ENCODE results near the gene HCK.

HCK gene

GRCh38 chr20:32052090-32052777, at the start of gene HCK:
TSS of gene HCK (plus strand) at chr20:32052242.
- DNase-seq (ENCODE audit: low spot score): no peak

- no peak for DNase-seq (ENCODE audit: low spot score)
Measured at GRCh38 chr20:32003325-32003724, 48.7 kb upstream of the HCK start.

- DNase-seq (ENCODE audit: low spot score): peak; percentile 72
Measured at GRCh38 chr20:32004963-32005362, 47.1 kb upstream of the HCK start.

DNA sequence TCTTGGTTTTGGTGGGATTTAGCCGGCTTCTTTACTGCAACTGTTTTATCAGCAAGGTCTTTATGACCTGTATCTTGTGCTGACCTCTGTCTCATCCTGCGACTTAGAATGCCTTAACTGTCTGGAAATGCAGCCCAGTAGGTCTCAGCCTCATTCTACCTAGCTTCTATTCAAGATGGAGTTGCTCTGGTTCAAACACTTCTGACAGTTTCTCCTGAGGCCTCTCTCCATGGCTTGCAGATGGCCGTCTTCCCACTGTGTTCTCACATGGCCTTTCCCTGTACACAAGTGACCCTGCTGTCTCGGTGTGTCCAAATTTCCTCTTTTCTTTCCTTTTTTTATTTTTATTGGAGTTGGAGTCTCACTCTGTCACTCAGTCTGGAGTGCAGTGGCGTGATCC, 46.0 kb upstream of the HCK start:
- DNase-seq (ENCODE audit: low spot score): no peak

DNA sequence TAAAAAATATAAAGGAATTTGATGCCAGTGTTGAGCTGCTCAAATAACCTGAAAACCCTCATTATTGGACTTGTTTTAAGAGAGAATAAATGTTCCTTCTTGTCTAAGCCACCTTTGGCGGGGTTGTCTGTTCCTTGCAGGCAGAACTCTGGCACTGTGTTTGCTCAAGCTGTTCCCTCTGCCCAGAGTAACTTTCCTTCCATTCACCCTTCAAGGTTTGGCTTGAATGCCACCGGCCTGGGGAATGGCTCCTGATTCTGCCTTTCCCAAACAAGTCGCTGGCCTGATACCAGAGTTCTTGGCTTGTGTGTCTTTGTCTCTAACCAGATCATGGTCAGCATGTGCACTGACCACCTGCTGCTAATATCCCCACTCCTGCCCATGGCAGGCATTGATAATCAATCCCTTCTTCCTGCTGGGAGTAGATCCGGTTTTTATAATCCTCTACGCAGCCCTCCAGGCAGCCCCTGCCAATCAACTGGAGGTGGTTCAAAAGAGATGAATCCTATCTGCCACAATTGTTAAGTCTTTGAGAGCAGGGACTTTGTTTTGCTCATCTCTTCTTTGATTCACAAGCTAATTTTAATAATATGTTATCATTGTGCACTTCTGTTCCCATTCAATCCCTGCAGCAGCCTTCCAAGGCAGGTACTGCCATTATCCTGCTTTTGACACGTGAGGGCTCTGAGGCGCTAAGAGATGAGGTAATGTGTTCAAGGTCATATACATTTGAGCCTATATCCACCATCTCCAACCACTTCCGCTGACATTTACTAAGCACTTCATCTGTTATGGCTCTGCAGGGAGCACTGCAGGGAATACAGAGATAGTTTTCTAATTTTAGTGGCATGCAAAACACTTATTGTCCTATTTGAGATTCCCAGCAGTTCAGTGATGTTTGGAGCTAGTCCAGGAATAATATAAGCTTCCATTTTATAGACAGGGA, 44.9 kb upstream of the HCK start:
- peak; percentile 94 for DNase-seq (ENCODE audit: low spot score)

GRCh38 chr20:32007787-32008616, 44.0 kb upstream of the HCK start:
- DNase-seq (ENCODE audit: low spot score): peak; percentile 91

- DNase-seq (ENCODE audit: low spot score): no peak
Measured at GRCh38 chr20:32009564-32009963, 42.5 kb upstream of the HCK start.

DNA sequence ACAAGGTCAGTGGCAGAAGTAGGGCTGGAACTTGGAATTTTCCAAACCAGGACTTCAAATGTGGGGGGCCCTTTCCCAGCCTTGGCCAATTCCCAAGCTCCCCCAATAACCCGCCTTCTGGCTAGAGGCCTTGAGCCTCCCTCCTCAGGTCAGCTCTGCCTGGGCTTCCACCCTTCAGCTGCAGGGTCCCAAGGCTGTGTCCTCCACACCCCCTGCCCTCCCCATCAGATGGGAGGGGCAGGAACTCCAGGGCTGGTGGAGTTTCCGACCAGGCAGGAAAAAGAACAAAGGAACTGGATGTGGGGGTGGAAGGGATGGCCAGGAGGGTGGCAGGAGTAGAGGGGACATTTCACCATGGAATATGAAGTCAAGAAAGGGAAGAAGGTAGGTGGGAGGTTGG, 41.9 kb upstream of the HCK start, which contains the start of gene CCM2L:
Gene CCM2L, plus strand, starts transcription at position 338 of the 400 bp plus-strand sequence. Its CDS starts 17 bp downstream, at position 355.
- DNase-seq (ENCODE audit: low spot score): no peak

GRCh38 chr20:32010666-32011065, 41.4 kb upstream of the HCK start:
- DNase-seq (ENCODE audit: low spot score): no peak

DNA sequence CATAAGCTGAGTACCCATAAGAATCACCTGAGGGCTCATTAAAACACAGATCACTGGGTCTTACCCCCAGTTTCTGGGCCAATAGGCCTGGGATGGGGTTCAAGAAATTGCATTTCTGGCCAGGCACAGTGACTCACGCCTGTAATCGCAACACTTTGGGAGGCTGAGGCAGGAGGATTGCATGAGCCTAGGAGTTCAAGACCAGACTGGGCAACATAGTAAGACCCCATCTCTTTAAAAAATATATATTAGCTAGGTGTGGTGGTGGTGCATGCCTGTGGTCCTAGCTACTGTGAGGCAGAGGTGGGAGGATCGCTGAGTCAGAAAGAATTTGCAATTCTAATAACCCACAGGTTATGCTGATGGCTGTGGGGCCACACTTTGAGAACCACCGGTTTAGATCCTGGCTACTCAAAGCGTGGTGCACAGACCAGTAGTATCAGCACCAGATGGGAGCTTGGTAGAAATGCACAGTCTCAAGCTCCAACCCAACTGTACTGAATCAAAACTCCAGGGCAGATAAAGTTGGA, 39.8 kb upstream of the HCK start:
- DNase-seq (ENCODE audit: low spot score): no peak

- DNase-seq (ENCODE audit: low spot score): no peak
Measured at GRCh38 chr20:32013326-32013725, 38.7 kb upstream of the HCK start.

GRCh38 chr20:32017711-32018251, 34.3 kb upstream of the HCK start:
- DNase-seq (ENCODE audit: low spot score): peak; percentile 84

DNA sequence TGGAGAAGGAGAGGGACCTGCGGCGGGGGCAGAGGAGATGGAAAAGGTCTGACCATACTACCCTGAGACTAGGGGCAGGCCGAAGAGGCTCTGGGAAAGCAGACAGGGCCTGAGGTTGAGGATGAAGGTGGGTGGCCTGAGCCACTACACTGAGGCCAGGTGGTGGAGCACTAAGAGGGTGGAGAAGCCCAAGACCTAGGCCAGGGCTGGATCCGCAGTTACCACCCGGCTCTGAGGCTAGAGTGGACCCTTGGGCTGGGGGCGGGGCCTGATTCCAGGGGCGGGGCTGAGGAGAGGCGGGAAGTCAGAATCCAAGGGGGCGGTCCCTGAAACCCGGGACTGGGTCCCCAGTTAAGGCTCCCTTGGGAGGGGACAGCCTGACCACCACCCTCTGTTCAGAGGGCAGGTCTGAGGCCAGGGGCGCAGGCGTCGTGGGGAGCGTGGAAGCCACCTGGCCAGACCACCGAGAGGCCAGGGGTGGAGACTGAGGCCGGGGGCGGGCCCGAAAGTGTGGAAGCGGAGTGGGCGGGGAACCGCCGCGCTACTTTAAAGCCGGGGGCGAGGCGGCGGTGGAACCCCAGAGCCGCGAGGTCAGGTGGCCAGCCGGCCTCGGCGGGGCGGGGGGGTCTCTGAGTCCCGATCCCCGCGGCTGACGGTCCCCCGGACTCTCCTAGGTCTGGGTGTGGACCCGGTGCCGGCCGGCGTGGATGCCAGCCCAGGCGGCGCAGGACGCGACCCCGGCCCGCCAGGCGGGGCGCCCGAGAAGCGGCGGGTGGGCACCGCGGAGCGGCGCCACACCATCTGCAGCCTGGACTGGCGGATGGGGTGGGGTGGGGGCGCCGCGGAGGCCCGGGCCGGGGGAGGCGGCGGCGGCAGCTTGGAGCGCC, 33.5 kb upstream of the HCK start:
- DNase-seq (ENCODE audit: low spot score): peak; percentile 86

DNA sequence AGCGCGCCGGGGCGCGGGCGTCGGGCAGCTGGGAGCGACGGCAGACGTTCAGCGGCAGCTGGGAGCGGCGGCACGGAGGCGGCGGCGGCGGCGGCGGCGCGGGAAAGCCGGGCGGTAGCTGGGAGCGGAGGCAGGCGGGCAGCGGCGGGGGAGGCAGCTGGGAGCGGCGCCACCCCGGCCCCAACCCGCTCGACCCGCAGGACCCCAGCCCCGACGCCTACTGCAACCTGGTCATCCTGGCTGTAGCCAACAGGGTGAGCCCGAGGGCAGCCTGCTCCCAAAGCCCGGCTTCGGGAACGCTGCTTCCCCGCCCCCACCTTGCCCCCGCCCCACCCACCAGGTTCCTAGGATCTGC, 32.9 kb upstream of the HCK start:
- peak; percentile 26 for DNase-seq (ENCODE audit: low spot score)

GRCh38 chr20:32019563-32020463, 32.2 kb upstream of the HCK start:
- DNase-seq (ENCODE audit: low spot score): peak; percentile 16

DNA sequence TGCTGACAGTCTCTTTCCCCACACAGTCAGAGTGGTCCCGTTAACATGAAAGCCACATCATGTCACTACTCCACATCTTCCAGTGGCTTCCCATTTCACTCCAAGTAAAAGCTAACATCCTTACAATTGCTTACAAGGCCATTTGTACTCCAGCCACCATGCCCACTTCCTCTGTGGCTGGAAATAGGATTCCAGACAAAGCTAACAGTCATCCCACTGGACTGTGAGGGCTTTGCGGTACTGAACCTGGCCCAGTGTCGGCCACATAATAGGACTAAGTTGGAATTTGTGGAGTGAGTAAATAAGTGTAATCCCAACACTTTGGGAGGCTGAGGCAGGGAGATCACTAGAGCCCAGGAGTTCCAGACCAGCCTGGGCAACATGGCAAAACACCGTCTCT, 31.0 kb upstream of the HCK start:
- peak; percentile 2 for DNase-seq (ENCODE audit: low spot score)

- DNase-seq (ENCODE audit: low spot score): peak; percentile 32
Measured at GRCh38 chr20:32024683-32025295, 27.3 kb upstream of the HCK start.

DNA sequence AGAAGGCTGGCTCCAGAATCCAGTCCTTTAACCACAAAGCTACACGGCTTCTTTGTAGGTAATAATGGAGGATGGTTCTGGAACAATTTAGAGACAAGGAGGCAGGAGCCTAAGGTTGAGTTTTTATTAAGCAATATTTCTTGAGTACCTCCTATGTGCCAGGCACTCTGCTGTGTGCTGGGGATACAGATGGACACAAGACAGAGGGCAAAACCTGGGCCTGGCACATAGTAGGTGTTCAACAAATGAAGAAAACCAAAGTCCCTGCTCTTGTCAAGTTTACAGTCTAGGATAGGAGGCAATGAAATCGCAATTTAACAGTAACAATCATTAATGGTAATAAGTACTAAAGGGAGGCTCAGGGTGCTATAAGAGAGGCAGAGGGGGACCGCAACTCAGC, 24.4 kb upstream of the HCK start:
- DNase-seq (ENCODE audit: low spot score): no peak
